SHP77 (cell line): ENCODE results near the gene OR4D2.
"Not testable (repeated sequence)": the region's sequence is repeated elsewhere in the genome, so short reads cannot be mapped to it uniquely, and the experiment has no call there.

Source experiments
- DNase-seq, 2 experiments: peaks; one replicate each; lab custom pipeline; 2025; lab: John Stamatoyannopoulos, UW

Gene OR4D2

DNA sequence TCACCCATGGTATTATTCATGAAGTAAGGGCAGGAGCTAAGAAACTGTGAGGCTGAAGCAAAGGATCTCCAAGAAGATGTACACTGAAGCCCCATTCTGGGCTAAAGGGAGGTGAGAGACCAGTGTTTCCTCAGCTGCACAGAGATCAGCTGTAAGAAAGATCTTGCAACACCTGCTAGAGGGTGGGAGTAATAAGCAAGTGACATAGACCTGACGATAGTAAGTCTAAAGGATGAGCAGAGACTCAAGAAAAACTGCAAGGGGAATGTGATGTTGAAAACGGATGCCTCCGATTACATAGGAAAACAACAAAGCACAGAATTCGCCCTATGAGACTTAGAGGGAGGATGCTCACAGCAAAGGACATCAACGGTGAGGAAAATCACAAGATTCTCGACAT, at the start of gene OR4D2:
Gene OR4D2, plus strand, starts transcription at position 301 of the 400 bp plus-strand sequence. CDS start 2,674 bp downstream, outside the sequence.
- DNase-seq = no peak

- DNase-seq = no peak
These were observed 49.4 kb upstream of the OR4D2 start for GRCh38 chr17:58117382-58117781.

DNA sequence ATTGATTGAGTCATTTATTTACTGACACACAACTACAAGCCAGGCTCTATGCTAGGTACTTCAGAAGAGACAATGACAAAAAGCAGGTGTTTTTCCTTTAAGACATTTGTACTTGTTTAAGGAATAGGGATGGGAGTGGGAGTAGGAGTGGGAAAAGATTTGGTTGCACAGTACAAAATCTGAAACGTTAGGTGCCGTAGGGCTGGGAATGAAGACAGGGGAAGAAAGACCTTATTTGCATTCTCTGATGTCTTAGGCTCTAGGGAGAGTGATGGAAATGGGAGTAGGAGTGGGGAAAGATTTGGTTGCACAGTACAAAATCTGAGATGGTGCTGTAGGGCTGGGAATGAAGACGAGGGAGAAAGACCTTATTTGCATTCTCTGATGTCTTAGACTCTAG, 47.3 kb upstream of the OR4D2 start:
- DNase-seq = no peak

DNA sequence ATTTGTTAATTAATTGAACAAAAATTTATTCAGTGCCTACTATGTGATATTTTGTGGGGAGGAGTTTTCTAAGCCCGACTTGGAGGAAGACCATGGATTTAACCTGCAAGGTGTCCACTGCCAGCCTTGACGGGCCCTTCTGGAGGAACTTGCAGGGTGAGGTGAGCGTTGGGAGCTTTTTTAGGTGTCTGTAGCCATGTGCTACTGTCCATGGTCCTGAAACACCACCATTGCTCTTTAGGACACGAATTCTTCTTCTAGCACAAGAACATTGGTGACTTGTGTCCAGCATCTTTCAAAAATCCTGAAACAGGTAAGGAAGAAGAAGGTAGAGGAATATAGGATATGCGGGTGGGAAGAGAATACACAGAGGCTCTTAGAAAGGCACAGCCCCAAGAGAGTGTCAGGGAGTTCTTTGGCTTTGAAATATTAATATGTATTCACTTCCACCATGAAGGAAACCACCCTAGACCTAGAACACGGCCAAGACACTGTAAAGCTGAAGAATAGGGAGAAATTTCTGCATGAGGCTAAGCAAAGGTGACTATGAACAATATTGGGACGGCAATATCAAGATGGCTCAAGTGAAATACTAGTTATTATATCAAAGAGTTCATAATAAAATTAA, 46.5 kb upstream of the OR4D2 start:
- no peak for DNase-seq

GRCh38 chr17:58121925-58122324, 44.9 kb upstream of the OR4D2 start:
- DNase-seq = no peak

- no peak for DNase-seq
These were observed 38.9 kb upstream of the OR4D2 start for GRCh38 chr17:58127846-58128245.

DNA sequence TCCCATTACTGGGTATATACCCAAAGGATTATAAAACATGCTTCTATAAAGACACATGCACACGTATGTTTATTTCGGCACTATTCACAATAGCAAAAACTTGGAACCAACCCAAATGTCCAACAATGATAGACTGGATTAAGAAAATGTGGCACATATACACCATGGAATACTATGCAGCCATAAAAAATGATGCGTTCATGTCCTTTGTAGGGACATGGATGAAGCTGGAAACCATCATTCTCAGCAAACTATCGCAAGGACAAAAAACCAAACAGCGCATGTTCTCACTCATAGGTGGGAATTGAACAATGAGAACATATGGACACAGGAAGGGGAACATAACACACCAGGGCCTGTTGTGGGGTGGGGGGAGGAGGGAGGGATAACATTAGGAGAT, 34.1 kb upstream of the OR4D2 start:
- not testable (repeated sequence) for DNase-seq

GRCh38 chr17:58136669-58137279, 30.0 kb upstream of the OR4D2 start:
- peak; percentile 19 to 34 for DNase-seq

- no peak for DNase-seq
These were observed 25.3 kb upstream of the OR4D2 start for GRCh38 chr17:58141505-58141904.

DNA sequence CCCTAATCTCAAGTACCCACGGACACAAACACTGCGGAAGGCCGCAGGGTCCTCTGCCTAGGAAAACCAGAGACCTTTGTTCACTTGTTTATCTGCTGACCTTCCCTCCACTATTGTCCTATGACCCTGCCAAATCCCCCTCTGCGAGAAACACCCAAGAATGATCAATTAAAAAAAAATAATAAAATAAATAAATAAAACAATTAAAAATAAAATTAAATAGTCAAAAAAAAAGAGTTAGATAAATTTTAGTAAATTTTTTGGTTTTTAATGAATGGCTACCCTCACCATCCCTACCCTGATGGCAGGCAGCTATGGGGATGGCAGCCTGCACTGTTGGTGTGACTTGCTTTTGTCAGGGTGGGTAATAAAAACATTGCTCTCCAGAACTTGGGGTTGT, 23.4 kb upstream of the OR4D2 start:
- DNase-seq = not testable (repeated sequence)

DNA sequence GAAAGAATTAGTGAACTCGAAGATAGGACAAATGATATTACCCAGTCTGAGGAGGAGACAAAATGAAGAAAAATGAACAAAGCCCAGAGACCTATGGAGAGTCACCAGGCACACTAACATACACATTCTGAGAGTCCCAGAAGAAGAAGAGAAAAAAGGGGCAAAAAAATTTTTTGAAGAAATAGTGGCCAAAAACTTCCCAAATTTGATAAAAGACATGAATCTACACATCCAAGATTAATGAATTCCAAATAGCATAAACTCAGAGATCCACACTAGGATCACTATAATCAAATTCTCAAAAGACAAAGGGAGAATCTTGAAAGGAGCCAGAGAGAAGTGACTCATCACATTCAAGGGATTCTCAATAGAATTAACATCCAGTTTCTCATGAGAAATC, 22.0 kb upstream of the OR4D2 start:
- no peak for DNase-seq

GRCh38 chr17:58147930-58148434, 18.8 kb upstream of the OR4D2 start, which contains the start of gene OR4D1:
Gene OR4D1, plus strand, starts transcription at chr17:58148384. Its CDS starts 6,770 bp downstream, at chr17:58155154.
- no peak for DNase-seq

DNA sequence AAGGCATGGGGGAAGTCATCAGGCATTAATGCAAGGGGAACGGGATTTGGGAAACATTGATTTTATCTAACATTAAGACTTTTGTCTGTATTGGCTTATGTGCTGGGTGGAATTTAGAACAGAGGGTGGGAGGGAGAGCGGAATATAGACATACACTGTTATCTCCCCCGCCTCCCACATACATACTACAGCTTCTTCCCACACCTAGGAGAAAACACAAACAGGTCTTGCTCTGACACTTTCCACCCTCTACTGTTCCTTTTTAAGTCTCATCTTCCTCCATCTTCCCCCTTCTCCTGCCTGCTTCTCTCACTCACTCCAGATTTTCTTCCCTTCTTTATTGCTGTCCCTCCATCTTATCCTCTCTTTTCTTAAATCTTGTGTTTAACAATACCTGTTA, 18.2 kb upstream of the OR4D2 start:
- no peak for DNase-seq

- no peak for DNase-seq
These were observed 16.4 kb upstream of the OR4D2 start for GRCh38 chr17:58150394-58150793.

- DNase-seq = no peak
These were observed 13.7 kb upstream of the OR4D2 start for GRCh38 chr17:58153046-58153445.

DNA sequence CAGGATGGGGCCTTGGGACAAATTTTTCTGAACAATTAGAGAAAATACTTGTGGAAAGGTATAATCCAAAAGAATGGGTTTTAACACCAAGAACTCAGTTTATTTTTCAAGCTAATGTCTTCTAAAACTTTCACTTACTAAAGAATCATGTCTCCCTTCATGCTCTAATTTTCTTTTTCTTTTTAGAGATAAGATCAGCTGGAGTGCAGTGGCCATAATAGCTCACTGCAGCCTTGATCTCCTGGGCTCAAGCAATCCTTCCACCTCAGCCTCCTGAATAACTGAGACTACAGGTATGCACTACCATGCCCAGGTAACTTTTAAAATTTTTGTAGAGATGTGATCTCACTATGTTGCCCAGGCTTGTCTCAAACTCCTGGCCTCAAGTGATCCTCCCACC, 13.1 kb upstream of the OR4D2 start:
- no peak for DNase-seq

- DNase-seq = no peak
These were observed 9.7 kb upstream of the OR4D2 start for GRCh38 chr17:58156839-58157803.

- no peak for DNase-seq
These were observed 8.6 kb upstream of the OR4D2 start for GRCh38 chr17:58158181-58158580.

DNA sequence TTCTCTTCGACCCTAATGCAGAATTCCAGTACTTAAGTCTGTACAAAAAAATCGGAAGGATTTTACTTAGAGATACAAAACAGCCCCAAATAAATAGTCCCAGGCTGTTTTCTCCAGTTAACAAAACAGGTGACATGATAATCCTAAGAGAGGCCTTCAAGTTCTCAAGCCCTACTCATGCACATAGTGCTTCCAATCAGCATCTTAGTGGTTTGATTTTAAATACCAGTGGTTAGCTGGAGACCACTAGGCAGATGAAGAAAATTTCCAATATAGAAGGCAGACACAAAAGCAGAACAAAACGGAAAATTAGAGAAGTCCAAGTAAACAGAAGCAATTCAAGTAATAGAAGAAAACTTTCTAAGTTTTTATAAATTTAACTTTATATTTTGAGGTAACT, 5.2 kb upstream of the OR4D2 start:
- DNase-seq = no peak

GRCh38 chr17:58165981-58166380, 801 bp upstream of the OR4D2 start:
- no peak for DNase-seq

DNA sequence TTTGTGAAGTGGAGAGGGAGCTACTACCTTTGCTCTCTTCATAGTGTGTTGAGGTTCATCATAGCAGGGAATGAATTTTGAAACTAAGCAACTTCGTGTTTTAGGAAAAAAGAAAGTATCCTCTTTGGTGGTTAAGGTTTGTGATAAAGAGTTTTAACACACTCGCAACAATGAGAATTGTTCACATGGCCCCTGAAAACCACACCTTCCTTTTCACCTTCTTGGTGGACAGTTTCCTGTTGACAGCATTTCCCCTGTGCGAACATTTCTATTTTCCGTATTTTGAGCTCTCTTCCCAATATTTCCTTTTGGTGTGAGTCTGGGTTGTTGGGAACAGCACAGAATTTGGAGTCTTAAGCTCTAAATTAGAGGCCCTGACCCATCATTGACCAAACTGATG, 3.8 kb downstream of the OR4D2 start:
- no peak for DNase-seq

DNA sequence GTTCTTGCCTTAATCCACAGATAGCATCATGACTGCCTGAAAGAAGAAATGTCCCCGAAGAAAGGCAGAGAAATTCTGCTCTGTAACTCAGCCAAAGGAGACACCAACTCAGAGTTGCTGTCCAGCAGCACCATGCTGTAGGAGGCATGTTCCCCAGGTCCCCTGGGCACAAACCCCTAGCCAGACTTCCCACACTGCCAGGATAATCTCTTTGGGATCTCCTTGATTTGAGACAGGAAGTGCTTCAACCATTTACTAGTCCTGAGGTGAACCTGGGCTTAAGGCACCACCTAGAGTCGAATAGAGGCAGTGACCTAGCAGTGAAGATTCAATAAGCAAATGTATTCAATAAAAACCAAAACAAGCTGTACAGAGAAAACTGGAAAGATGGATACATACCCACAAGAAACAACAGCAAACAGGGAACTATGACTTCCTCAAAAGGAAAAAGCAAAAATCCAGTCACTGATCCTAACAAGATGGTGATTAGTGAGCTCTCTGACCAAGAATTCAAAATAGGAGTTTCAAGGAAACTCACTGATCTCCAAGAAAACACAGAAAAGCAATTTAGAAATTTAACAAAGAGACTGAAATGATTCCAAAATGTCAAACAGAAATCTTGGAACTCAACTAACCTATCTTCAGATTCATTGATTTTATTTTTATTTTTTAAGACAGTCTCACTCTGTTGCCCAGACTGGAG, 5.7 kb downstream of the OR4D2 start:
- peak; percentile 33 to 63 for DNase-seq
